HepG2 (cell line): Measurements from ENCODE around the gene MRPL14. TPM values are rescaled to one million over a fixed set of nuclear protein-coding genes. Genes with fewer than 3 reads are reported as not detected.

Experiments used
- DNMT1 ChIP-seq: sonication (generic); formaldehyde crosslinking; IDR thresholded peaks from 2 replicates; pipeline ENCODE4 v1.5.1; 2020; ENCODE audit warnings: mild to moderate bottlenecking, missing genetic modification reagents
- EP300 ChIP-seq, 3 experiments: sonication (generic) in 1 of 3; formaldehyde crosslinking in 1 of 3; IDR thresholded peaks; 2 replicates each; pipeline versions ENCODE4 v1.5.1 to v1.6.1; 2011 to 2020; ENCODE audit warnings: low read depth in 2 of 3, low read length in 2 of 3, borderline replicate concordance in 1 of 3, improper control_type of control experiment in 1 of 3, mild to moderate bottlenecking in 1 of 3, missing genetic modification reagents in 1 of 3, moderate library complexity in 1 of 3
- RXRB ChIP-seq: IDR thresholded peaks from 2 replicates; pipeline ENCODE4 v1.6.1; 2016; ENCODE audit warnings: borderline replicate concordance, missing genetic modification reagents, missing compliant biosample characterization
- TCF7L2 ChIP-seq: IDR thresholded peaks from 2 replicates; pipeline ENCODE4 v1.6.1; 2011; ENCODE audit warnings: mild to moderate bottlenecking, low read depth, low read length, moderate library complexity
- YY1 ChIP-seq: IDR thresholded peaks from 2 replicates; pipeline ENCODE4 v1.6.1; 2011; ENCODE audit warnings: low read length, low read depth, moderate library complexity, mild to moderate bottlenecking; ENCODE audit not compliant: insufficient read depth, insufficient replicate concordance
- ZNF224 ChIP-seq: sonication (generic); formaldehyde crosslinking; IDR thresholded peaks from 2 replicates; pipeline ENCODE4 v1.5.0; 2020; ENCODE audit warnings: mild to moderate bottlenecking, missing genetic modification reagents
- ZNF496 ChIP-seq: sonication (generic); formaldehyde crosslinking; IDR thresholded peaks from 2 replicates; pipeline ENCODE4 v1.8.1; 2023; ENCODE audit warnings: mild to moderate bottlenecking, moderate library complexity, missing genetic modification reagents; ENCODE audit not compliant: insufficient replicate concordance
- polyA plus RNA-seq, 8 experiments: library from polyadenylated mRNA; depleted of rRNA in 3 of 8; stranded (reverse) in 7 of 8; unstranded in 1 of 8; fragments of >200 nt; fragmentation: Illumina TruSeq in 4 of 8; extraction: Trizol in 4 of 8; gene quantifications; 2 replicates each; pipeline versions ENCODE4 v1.2.1 to v1.2.3, GENCODE V29; 2011 to 2016; ENCODE audit warnings: low read depth in 4 of 8, missing spikeins in 1 of 8, mixed read lengths in 1 of 8; ENCODE audit not compliant: insufficient read depth in 1 of 8
- total RNA-seq, 5 experiments: library from RNA; depleted of rRNA; stranded (reverse); fragments of >200 nt; fragmentation: Illumina TruSeq; extraction: Trizol; gene quantifications; 2 replicates each; pipeline ENCODE4 v1.2.3, GENCODE V29; 2016; ENCODE audit warnings: low read depth in 1 of 5
- TF ChIP-seq, protein P1 (sequence below): fragments of 450-650 bp; IDR thresholded peaks from 2 replicates; pipeline ENCODE4 v1.6.1; 2017; ENCODE audit warnings: mild to moderate bottlenecking
- TF ChIP-seq, protein P2 (sequence below): sonication (generic); formaldehyde crosslinking; IDR thresholded peaks from 2 replicates; pipeline ENCODE4 v1.4.0; 2020; ENCODE audit warnings: missing genetic modification reagents, mild to moderate bottlenecking, borderline replicate concordance
- TF ChIP-seq, protein P3 (sequence below): sonication (generic); formaldehyde crosslinking; IDR thresholded peaks from 2 replicates; pipeline ENCODE4 v1.8.0; 2022; ENCODE audit warnings: mild to moderate bottlenecking, missing genetic modification reagents, borderline replicate concordance
- TF ChIP-seq, protein P4 (sequence below): sonication (generic); formaldehyde crosslinking; IDR thresholded peaks from 2 replicates; pipeline ENCODE4 v1.4.0; 2020; ENCODE audit warnings: missing genetic modification reagents

The MRPL14 gene
- total and polyA plus RNA-seq, 2 of the 13 experiments (the other 11 are each of a cell fraction or from before 2014, with no cell fraction given) = 157 to 178 TPM

DNA sequence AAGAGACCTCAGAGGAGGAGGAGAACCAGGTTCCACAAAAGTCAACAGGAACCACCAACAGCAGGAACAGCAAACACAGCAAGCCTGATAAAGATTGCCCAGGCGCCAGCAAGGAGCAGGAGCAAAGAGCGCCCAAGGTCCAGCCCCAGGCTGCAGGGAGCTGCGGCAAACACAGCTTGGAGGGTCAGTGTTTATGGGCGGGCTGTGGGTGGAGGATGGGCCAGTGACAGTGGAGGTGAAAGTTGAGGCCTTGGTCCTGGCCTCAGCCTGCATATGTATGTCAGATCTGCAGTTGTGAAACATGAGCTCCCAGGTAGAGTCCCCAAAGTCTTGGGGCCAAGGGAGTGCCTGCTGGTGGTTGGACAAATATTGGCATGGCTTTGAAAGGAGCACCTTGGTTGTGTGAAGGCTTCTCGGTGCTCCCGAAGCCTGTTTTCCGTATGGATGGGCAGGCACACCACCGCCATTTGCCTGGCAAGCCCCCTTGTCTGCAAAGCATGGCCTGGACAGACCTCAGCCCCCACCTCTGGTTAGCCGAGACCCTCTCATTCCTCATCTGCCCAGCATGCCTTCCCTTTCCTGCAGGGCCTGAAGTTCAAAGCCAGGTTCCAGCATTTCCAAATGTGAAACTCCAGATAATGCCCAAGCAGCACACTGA lies 29.4 kb upstream of the MRPL14 start (continued):
- TF ChIP-seq YY1 (peak; percentile 70), RXRB (CRISPR knock-in tag) (peak; percentile 99), TCF7L2 (no peak), ZNF224 (CRISPR knock-in tag) (no peak; the same call in 1 of the 2 replicates), DNMT1 (CRISPR knock-in tag) (no peak; the same call in 1 of the 2 replicates), ZNF496 (CRISPR knock-in tag) (no peak), EP300 (IDR thresholded peaks at IDR 0.05; ENCODE audit: low read depth in 2 of 2, low read length in 2 of 2) (peak; percentile 92 to 96), EP300 (CRISPR knock-in tag; IDR thresholded peaks at IDR 0.05; ENCODE audit: borderline replicate concordance) (peak; percentile 88; the same call in 1 of the 2 replicates)
- TF ChIP-seq, protein P1, sequence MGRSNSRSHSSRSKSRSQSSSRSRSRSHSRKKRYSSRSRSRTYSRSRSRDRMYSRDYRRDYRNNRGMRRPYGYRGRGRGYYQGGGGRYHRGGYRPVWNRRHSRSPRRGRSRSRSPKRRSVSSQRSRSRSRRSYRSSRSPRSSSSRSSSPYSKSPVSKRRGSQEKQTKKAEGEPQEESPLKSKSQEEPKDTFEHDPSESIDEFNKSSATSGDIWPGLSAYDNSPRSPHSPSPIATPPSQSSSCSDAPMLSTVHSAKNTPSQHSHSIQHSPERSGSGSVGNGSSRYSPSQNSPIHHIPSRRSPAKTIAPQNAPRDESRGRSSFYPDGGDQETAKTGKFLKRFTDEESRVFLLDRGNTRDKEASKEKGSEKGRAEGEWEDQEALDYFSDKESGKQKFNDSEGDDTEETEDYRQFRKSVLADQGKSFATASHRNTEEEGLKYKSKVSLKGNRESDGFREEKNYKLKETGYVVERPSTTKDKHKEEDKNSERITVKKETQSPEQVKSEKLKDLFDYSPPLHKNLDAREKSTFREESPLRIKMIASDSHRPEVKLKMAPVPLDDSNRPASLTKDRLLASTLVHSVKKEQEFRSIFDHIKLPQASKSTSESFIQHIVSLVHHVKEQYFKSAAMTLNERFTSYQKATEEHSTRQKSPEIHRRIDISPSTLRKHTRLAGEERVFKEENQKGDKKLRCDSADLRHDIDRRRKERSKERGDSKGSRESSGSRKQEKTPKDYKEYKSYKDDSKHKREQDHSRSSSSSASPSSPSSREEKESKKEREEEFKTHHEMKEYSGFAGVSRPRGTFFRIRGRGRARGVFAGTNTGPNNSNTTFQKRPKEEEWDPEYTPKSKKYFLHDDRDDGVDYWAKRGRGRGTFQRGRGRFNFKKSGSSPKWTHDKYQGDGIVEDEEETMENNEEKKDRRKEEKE = no peak
- TF ChIP-seq, protein P2, sequence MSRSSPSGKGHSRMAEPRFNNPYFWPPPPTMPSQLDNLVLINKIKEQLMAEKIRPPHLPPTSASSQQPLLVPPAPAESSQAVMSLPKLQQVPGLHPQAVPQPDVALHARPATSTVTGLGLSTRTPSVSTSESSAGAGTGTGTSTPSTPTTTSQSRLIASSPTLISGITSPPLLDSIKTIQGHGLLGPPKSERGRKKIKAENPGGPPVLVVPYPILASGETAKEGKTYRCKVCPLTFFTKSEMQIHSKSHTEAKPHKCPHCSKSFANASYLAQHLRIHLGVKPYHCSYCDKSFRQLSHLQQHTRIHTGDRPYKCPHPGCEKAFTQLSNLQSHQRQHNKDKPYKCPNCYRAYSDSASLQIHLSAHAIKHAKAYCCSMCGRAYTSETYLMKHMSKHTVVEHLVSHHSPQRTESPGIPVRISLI (CRISPR knock-in tag) = peak; percentile 20; the same call in 1 of the 2 replicates
- TF ChIP-seq, protein P3, sequence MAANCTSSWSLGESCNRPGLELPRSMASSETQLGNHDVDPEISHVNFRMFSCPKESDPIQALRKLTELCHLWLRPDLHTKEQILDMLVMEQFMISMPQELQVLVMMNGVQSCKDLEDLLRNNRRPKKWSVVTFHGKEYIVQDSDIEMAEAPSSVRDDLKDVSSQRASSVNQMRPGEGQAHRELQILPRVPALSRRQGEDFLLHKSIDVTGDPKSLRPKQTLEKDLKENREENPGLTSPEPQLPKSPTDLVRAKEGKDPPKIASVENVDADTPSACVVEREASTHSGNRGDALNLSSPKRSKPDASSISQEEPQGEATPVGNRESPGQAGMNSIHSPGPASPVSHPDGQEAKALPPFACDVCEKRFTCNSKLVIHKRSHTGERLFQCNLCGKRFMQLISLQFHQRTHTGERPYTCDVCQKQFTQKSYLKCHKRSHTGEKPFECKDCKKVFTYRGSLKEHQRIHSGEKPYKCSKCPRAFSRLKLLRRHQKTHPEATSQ = peak; percentile 95
- TF ChIP-seq, protein P4, sequence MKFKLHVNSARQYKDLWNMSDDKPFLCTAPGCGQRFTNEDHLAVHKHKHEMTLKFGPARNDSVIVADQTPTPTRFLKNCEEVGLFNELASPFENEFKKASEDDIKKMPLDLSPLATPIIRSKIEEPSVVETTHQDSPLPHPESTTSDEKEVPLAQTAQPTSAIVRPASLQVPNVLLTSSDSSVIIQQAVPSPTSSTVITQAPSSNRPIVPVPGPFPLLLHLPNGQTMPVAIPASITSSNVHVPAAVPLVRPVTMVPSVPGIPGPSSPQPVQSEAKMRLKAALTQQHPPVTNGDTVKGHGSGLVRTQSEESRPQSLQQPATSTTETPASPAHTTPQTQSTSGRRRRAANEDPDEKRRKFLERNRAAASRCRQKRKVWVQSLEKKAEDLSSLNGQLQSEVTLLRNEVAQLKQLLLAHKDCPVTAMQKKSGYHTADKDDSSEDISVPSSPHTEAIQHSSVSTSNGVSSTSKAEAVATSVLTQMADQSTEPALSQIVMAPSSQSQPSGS (CRISPR knock-in tag) = peak; percentile 79
